Tibial artery (tissue), 4 donors: ENCODE results near the gene ZPR1.
A peak's percentile ranks its signal among the peaks of the same experiment; 100 is the strongest.
"Not testable (repeated sequence)": the region's sequence is repeated elsewhere in the genome, so short reads cannot be mapped to it uniquely, and the experiment has no call there.

Experiments used
- DNase-seq, 2 donors: peaks; one replicate each; pipeline ENCODE4 v3.0.0-alpha.2; 2019
- H3K27ac ChIP-seq, 2 donors: fragments of 200-600 bp; sonication (generic) in 1 of 2; 1 replicate in 1 of 2; 2 replicates in 1 of 2; pipeline ENCODE4 v1.5.1; 2018 to 2019; ENCODE audit warnings: mild to moderate bottlenecking in 1 of 2
- H3K27me3 ChIP-seq, 2 donors: fragments of 200-600 bp; sonication (generic) in 1 of 2; one replicate each; pipeline versions ENCODE4 v1.5.1 to v1.6.0; 2016 to 2019
- H3K36me3 ChIP-seq, 3 donors: fragments of 200-600 bp; sonication (generic) in 2 of 3; one replicate each; pipeline ENCODE4 v1.5.1; 2016 to 2019; ENCODE audit warnings: mild to moderate bottlenecking in 2 of 3
- H3K4me1 ChIP-seq, 4 donors: fragments of 200-600 bp; sonication (generic) in 2 of 4; 1 replicate in 3 of 4; 2 replicates in 1 of 4; pipeline ENCODE4 v1.5.1; 2016 to 2019
- H3K4me3 ChIP-seq, 2 donors: fragments of 200-600 bp; sonication (generic) in 1 of 2; 1 replicate in 1 of 2; 2 replicates in 1 of 2; pipeline ENCODE4 v1.5.1; 2018 to 2019; ENCODE audit warnings: mild to moderate bottlenecking in 2 of 2
- H3K9me3 ChIP-seq, 3 donors: fragments of 200-600 bp; sonication (generic) in 1 of 3; one replicate each; pipeline ENCODE4 v1.5.1; 2016 to 2019
- intact Hi-C: fragments of 100-400 bp; cut with DNase I; formaldehyde crosslinking; loops from one replicate; pipeline ENCODE4 v1.15.0; 2023; ENCODE audit warnings: low total_unique reads
- TF ChIP-seq, protein P1 (sequence below), 2 experiments: fragments of 200-600 bp in 1 of 2; fragments of 450-650 bp in 1 of 2; IDR thresholded peaks; one replicate each; pipeline ENCODE4 v1.5.1; 2017 to 2019; ENCODE audit warnings: antibody characterized with exemption in 2 of 2, mild to moderate bottlenecking in 1 of 2, moderate library complexity in 1 of 2

Gene ZPR1, protein sequence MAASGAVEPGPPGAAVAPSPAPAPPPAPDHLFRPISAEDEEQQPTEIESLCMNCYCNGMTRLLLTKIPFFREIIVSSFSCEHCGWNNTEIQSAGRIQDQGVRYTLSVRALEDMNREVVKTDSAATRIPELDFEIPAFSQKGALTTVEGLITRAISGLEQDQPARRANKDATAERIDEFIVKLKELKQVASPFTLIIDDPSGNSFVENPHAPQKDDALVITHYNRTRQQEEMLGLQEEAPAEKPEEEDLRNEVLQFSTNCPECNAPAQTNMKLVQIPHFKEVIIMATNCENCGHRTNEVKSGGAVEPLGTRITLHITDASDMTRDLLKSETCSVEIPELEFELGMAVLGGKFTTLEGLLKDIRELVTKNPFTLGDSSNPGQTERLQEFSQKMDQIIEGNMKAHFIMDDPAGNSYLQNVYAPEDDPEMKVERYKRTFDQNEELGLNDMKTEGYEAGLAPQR

GRCh38 chr11:116787786-116788486, at the start of gene ZPR1:
Gene ZPR1 (minus strand): TSS chr11:116788023. CDS start chr11:116787990, 33 bp downstream.
- H3K27me3 ChIP-seq: peaks cover 0 to 3% of the 10 kb centered on the region in 2 donors
- peak within 1 kb of the TSS; percentile 98 to 100 for H3K4me3 ChIP-seq
- peak within 1 kb of the TSS; percentile 86 to 88 for H3K27ac ChIP-seq
- peaks cover 33 to 38% (median 36%) of the 10 kb centered on the region in 3 donors for H3K36me3 ChIP-seq
- TF ChIP-seq, protein P1, sequence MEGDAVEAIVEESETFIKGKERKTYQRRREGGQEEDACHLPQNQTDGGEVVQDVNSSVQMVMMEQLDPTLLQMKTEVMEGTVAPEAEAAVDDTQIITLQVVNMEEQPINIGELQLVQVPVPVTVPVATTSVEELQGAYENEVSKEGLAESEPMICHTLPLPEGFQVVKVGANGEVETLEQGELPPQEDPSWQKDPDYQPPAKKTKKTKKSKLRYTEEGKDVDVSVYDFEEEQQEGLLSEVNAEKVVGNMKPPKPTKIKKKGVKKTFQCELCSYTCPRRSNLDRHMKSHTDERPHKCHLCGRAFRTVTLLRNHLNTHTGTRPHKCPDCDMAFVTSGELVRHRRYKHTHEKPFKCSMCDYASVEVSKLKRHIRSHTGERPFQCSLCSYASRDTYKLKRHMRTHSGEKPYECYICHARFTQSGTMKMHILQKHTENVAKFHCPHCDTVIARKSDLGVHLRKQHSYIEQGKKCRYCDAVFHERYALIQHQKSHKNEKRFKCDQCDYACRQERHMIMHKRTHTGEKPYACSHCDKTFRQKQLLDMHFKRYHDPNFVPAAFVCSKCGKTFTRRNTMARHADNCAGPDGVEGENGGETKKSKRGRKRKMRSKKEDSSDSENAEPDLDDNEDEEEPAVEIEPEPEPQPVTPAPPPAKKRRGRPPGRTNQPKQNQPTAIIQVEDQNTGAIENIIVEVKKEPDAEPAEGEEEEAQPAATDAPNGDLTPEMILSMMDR (IDR thresholded peaks at IDR 0.05): peak in 1 of 2 experiments; percentile 31
- peaks cover 0 to 35% (median 23%) of the 10 kb centered on the region in 4 donors for H3K4me1 ChIP-seq
- intact Hi-C loops: loop anchor here (10.0 kb wide), 1 partner anchor 447 kb away; the partner anchor contains the start of genes PCSK7 and RNF214
- DNase-seq: peak; percentile 81 to 89
- no peaks in the 10 kb centered on the region for H3K9me3 ChIP-seq

- TF ChIP-seq, protein P1 (IDR thresholded peaks at IDR 0.05): no peak
- Histone ChIP-seq H3K4me1 (peaks cover 0 to 15% (median 10%) of the 10 kb centered on the region in 4 donors), H3K36me3 (no peaks in the 10 kb centered on the region), H3K4me3 (no peak overlapping the region), H3K27me3 (no peaks in the 10 kb centered on the region), H3K9me3 (no peaks in the 10 kb centered on the region), H3K27ac (peak overlapping the region in 1 of 2 donors; percentile 75)
- DNase-seq: no peak
- intact Hi-C loops: loop anchor here (5.0 kb wide), 1 partner anchor 44 kb away; the partner anchor contains the start of gene APOA5
Measured at GRCh38 chr11:116836632-116836991, 48.8 kb upstream of the ZPR1 start.

GRCh38 chr11:116835791-116836631, 48.2 kb upstream of the ZPR1 start:
- H3K9me3 ChIP-seq: no peaks in the 10 kb centered on the region
- peaks cover 0 to 15% (median 10%) of the 10 kb centered on the region in 4 donors for H3K4me1 ChIP-seq
- peak overlapping the region; percentile 38 to 52 for H3K4me3 ChIP-seq
- intact Hi-C loops: loop anchor here (5.0 kb wide), 1 partner anchor 44 kb away; the partner anchor contains the start of gene APOA5
- H3K27ac ChIP-seq: peak overlapping the region; percentile 56 to 75
- H3K36me3 ChIP-seq: no peaks in the 10 kb centered on the region
- peak; percentile 83 to 95 for DNase-seq
- no peaks in the 10 kb centered on the region for H3K27me3 ChIP-seq
- TF ChIP-seq, protein P1 (IDR thresholded peaks at IDR 0.05): peak in 1 of 2 experiments; percentile 48

DNA sequence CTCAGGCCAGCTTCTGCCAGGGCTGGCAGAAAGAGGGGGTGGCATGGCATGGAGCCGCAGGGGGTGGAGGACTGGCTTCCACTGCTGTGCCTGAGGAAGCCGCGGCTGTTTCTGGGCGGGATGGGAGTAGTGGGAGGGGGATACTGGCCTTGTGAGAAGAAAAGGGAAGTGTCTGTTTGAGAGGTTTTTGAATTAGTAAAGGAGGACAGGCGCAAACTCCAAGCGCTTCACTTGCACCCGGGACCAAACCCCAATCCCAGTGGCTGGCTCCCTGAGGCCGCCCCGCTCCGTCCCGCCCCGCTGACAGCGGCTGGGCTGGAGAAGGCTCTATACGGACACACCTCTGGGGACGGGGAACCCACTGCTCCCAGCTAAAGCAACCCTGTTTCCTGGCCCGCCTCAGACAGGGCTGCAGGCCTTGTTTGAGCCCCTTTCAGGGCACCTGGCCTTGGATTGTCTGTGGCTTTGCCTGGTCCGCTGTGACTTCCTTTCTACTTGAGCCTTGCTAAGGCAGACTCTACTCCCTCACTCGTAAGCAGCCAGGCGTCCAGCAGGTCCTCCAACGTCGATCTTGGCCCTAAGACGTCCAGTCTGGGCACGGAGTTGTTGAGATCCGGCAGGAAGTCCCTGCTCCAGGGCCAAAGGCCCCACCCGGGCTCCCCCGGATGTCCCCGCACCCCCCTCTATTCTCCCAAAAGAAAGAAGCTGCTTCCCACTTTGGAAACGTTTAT, 47.4 kb upstream of the ZPR1 start:
- H3K4me1 ChIP-seq: peaks cover 0 to 15% (median 10%) of the 10 kb centered on the region in 4 donors
- DNase-seq: no peak
- peaks cover 0 to 2% of the 10 kb centered on the region in 2 donors for H3K27me3 ChIP-seq
- H3K9me3 ChIP-seq: no peaks in the 10 kb centered on the region
- H3K27ac ChIP-seq: peak overlapping the region; percentile 56 to 75
- intact Hi-C loops: loop anchor here (5.0 kb wide), 1 partner anchor 43 kb away; the partner anchor contains the start of gene APOA5
- H3K36me3 ChIP-seq: no peaks in the 10 kb centered on the region
- H3K4me3 ChIP-seq: peak overlapping the region; percentile 38 to 52
- TF ChIP-seq, protein P1 (IDR thresholded peaks at IDR 0.05): no peak

DNA sequence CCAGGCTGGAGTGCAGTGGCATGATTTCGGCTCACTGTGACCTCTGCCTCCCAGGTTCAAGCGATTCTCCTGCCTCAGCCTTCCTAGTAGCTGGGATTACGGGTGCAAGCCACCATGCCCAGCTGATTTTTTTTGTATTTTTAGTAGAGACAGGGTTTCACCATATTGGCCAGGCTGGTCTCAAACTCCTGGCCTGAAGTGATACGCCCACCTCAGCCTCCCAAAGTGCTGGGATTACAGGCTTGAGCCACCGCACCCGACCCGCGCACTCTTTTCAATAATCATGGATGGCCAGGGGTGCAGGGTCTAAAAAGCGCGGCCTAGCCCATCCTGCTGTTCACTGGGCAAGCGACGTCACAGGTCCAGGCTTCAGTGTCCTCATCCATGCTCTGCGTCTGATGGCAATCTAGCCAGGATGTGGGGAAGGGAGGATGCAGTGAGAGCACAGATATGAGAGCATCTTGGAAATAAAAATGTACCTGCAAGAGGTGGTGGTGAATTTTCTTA, 46.8 kb upstream of the ZPR1 start:
- not testable (repeated sequence) for H3K4me3 ChIP-seq, H3K27me3 ChIP-seq, DNase-seq, H3K36me3 ChIP-seq, H3K9me3 ChIP-seq
- peaks cover 0 to 15% (median 10%) of the 10 kb centered on the region in 4 donors for H3K4me1 ChIP-seq
- intact Hi-C loops: loop anchor here (5.0 kb wide), 1 partner anchor 42 kb away; the partner anchor contains the start of gene APOA5
- peak overlapping the region in 1 of 2 donors; percentile 75 for H3K27ac ChIP-seq
